HEK293 (cell line): ENCODE measurements around the gene IL9.

Experiments used
- CTCF ChIA-PET: fragments of 350-600 bp; formaldehyde crosslinking; extraction: SDS; loops from one replicate; lab custom pipeline; 2021; ENCODE audit warnings: antibody characterized with exemption; lab: Yijun Ruan, JAX
- POLR2A ChIA-PET: fragments of 300-600 bp; formaldehyde crosslinking; extraction: SDS; loops from one replicate; lab custom pipeline; 2020; ENCODE audit warnings: antibody characterized with exemption, inconsistent platforms; lab: Yijun Ruan, JAX
- H3K27ac ChIP-seq: fragments of 200-500 bp; sonication (Bioruptor generic); 2 replicates; pipeline ENCODE4 v1.5.1; 2014; ENCODE audit warnings: low read depth, low read length, control low read depth, inconsistent platforms; ENCODE audit errors: extremely low read depth
- H3K36me3 ChIP-seq, 2 experiments: fragments of 200-500 bp in 1 of 2; sonication (Bioruptor generic) in 1 of 2; 1 replicate in 1 of 2; 2 replicates in 1 of 2; pipeline ENCODE4 v1.5.1; 2014 to 2017; ENCODE audit warnings: inconsistent platforms in 2 of 2, low read length in 2 of 2; ENCODE audit not compliant: control insufficient read depth in 2 of 2, insufficient read depth in 1 of 2
- H3K4me1 ChIP-seq: fragments of 200-500 bp; sonication (Bioruptor generic); 2 replicates; pipeline ENCODE4 v1.5.1; 2014; ENCODE audit warnings: mild to moderate bottlenecking, low read length, inconsistent platforms; ENCODE audit not compliant: control insufficient read depth, insufficient read depth
- H3K4me3 ChIP-seq: 2 replicates; pipeline ENCODE4 v1.5.1; 2011; ENCODE audit warnings: low read depth, mild to moderate bottlenecking, control low read depth, low read length, moderate library complexity
- H3K9me3 ChIP-seq: fragments of 200-500 bp; sonication (Bioruptor generic); 2 replicates; pipeline ENCODE4 v1.5.1; 2014; ENCODE audit warnings: low read depth, low read length, inconsistent platforms; ENCODE audit not compliant: control insufficient read depth, insufficient read depth
- GLI4 ChIP-seq: fragments of 450-650 bp; formaldehyde crosslinking; IDR thresholded peaks from 2 replicates; pipeline ENCODE4 v1.5.1; 2016; ENCODE audit warnings: missing biosample characterization, missing genetic modification characterization
- HOXA7 ChIP-seq: sonication (generic); formaldehyde crosslinking; IDR thresholded peaks from 2 replicates; pipeline ENCODE4 v1.8.1; 2022; ENCODE audit warnings: missing genetic modification reagents, borderline replicate concordance
- TRIM28 ChIP-seq: IDR thresholded peaks from 2 replicates; pipeline ENCODE4 v1.6.1; 2011; ENCODE audit warnings: low read length, control low read depth, borderline replicate concordance
- YY1 ChIP-seq: fragments of 450-650 bp; formaldehyde crosslinking; IDR thresholded peaks from 2 replicates; pipeline ENCODE4 v1.5.1; 2018; ENCODE audit warnings: missing biosample characterization, missing genetic modification characterization
- ZNF112 ChIP-seq: fragments of 450-650 bp; formaldehyde crosslinking; IDR thresholded peaks from 2 replicates; pipeline ENCODE4 v1.5.0; 2017; ENCODE audit warnings: missing biosample characterization, missing genetic modification characterization
- ZNF16 ChIP-seq: fragments of 450-650 bp; formaldehyde crosslinking; IDR thresholded peaks from 2 replicates; pipeline ENCODE4 v1.5.1; 2016; ENCODE audit warnings: low read depth, missing biosample characterization, missing genetic modification characterization
- ZNF341 ChIP-seq: fragments of 450-650 bp; formaldehyde crosslinking; IDR thresholded peaks from 2 replicates; pipeline ENCODE4; 2016; ENCODE audit warnings: low read depth, missing biosample characterization, missing genetic modification characterization
- ZNF391 ChIP-seq: fragments of 450-650 bp; formaldehyde crosslinking; IDR thresholded peaks from 2 replicates; pipeline ENCODE4 v1.5.1; 2016; ENCODE audit warnings: low read depth, missing biosample characterization, missing genetic modification characterization, borderline replicate concordance
- ZNF416 ChIP-seq: fragments of 450-650 bp; formaldehyde crosslinking; IDR thresholded peaks from 2 replicates; pipeline ENCODE4 v1.5.1; 2016; ENCODE audit warnings: missing biosample characterization, missing genetic modification characterization
- ZNF660 ChIP-seq: fragments of 450-650 bp; IDR thresholded peaks from 2 replicates; pipeline ENCODE4 v1.5.1; 2018; ENCODE audit warnings: missing biosample characterization, mild to moderate bottlenecking, missing genetic modification characterization
- TF ChIP-seq, protein P1 (sequence below): fragments of 450-650 bp; formaldehyde crosslinking; IDR thresholded peaks from 2 replicates; pipeline ENCODE4 v1.5.1; 2016; ENCODE audit warnings: missing biosample characterization, missing genetic modification characterization
- TF ChIP-seq, protein P2 (sequence below): fragments of 450-650 bp; formaldehyde crosslinking; IDR thresholded peaks from 2 replicates; pipeline ENCODE4 v1.5.1; 2016; ENCODE audit warnings: missing biosample characterization, missing genetic modification characterization
- TF ChIP-seq, protein P3 (sequence below): fragments of 450-650 bp; formaldehyde crosslinking; optimal IDR thresholded peaks from 2 replicates; pipeline ENCODE3; 2016; ENCODE audit warnings: missing biosample characterization, mild to moderate bottlenecking, missing genetic modification characterization
- TF ChIP-seq, protein P4 (sequence below): fragments of 450-650 bp; formaldehyde crosslinking; IDR thresholded peaks from 2 replicates; pipeline ENCODE4 v1.5.1; 2016; ENCODE audit warnings: missing biosample characterization, missing genetic modification characterization
- TF ChIP-seq, protein P5 (sequence below): fragments of 450-650 bp; formaldehyde crosslinking; IDR thresholded peaks from 2 replicates; pipeline ENCODE4 v1.5.1; 2017; ENCODE audit warnings: missing biosample characterization, missing genetic modification characterization
- TF ChIP-seq, protein P6 (sequence below): fragments of 450-650 bp; formaldehyde crosslinking; IDR thresholded peaks from 2 replicates; pipeline ENCODE4 v1.5.1; 2016; ENCODE audit warnings: missing biosample characterization, missing genetic modification characterization, borderline replicate concordance

The IL9 gene

DNA sequence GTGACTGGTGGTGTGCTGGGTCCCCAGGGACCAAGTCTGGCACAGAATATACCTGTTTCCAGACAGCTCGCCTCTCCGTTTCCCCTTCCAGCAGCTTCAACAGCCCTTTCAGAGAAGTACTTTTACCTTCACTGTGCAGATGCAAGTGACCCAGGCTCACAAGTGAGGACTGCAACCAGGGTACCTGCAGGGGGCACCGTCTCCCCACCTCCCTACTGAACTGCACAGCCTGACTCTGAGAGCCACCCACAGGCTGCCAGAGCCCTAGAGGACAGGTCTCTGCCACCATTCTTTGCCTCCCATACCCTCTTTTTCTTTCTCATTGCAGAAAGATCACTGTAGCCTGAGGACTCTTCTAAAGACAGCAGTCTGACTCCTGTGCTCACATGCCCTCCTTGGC is 15.4 kb downstream of the IL9 start:
- Histone ChIP-seq H3K36me3 (no peaks in the 10 kb centered on the region), H3K27ac (no peak overlapping the region), H3K4me3 (no peak overlapping the region), H3K4me1 (peaks cover 7% of the 10 kb centered on the region), H3K9me3 (no peaks in the 10 kb centered on the region)
- TF ChIP-seq ZNF416 (tag by site-specific recombination) (no peak), HOXA7 (no peak), TRIM28 (no peak), ZNF112 (tag by site-specific recombination) (no peak), ZNF16 (peak; percentile 52; the same call in 1 of the 2 replicates), YY1 (no peak)
- TF ChIP-seq, protein P1, sequence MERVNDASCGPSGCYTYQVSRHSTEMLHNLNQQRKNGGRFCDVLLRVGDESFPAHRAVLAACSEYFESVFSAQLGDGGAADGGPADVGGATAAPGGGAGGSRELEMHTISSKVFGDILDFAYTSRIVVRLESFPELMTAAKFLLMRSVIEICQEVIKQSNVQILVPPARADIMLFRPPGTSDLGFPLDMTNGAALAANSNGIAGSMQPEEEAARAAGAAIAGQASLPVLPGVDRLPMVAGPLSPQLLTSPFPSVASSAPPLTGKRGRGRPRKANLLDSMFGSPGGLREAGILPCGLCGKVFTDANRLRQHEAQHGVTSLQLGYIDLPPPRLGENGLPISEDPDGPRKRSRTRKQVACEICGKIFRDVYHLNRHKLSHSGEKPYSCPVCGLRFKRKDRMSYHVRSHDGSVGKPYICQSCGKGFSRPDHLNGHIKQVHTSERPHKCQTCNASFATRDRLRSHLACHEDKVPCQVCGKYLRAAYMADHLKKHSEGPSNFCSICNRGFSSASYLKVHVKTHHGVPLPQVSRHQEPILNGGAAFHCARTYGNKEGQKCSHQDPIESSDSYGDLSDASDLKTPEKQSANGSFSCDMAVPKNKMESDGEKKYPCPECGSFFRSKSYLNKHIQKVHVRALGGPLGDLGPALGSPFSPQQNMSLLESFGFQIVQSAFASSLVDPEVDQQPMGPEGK (tag by site-specific recombination), result no peak
- TF ChIP-seq, protein P2, sequence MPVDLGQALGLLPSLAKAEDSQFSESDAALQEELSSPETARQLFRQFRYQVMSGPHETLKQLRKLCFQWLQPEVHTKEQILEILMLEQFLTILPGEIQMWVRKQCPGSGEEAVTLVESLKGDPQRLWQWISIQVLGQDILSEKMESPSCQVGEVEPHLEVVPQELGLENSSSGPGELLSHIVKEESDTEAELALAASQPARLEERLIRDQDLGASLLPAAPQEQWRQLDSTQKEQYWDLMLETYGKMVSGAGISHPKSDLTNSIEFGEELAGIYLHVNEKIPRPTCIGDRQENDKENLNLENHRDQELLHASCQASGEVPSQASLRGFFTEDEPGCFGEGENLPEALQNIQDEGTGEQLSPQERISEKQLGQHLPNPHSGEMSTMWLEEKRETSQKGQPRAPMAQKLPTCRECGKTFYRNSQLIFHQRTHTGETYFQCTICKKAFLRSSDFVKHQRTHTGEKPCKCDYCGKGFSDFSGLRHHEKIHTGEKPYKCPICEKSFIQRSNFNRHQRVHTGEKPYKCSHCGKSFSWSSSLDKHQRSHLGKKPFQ (tag by site-specific recombination), result no peak
- ChIA-PET CTCF (interaction anchor here (0.5 to 2.4 kb wide), 10 partner anchors 10 to 448 kb away, joined by 3 to 10 read pairs (median 5); no protein-coding TSS in a partner anchor), POLR2A (no interaction called here)

DNA sequence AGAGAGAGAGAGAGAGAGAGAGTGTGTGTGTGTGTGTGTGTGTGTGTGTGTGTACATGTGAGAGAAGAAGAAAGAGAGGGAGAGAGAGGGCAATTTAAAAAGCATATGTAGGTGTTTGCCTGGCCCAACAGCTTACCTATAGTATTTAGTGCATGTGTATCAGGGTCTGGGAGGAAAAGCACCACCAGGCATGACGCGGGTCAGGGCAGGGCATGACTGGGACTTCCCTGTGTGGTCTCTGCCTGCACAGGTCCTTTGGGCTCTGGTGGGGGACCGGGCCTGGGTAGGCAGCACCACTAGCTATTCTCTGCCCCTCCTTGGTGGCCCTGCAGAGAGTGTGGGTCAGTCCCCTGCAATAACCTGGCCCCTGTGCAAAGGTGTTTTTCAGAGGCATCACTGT is 16.1 kb downstream of the IL9 start:
- Histone ChIP-seq H3K9me3 (no peaks in the 10 kb centered on the region), H3K27ac (no peak overlapping the region), H3K4me3 (no peak overlapping the region), H3K36me3 (no peaks in the 10 kb centered on the region), H3K4me1 (peaks cover 7% of the 10 kb centered on the region)
- no peak for TF ChIP-seq ZNF341
- TF ChIP-seq ZNF391, result no peak
- CTCF ChIA-PET, result interaction anchor here (0.6 to 1.8 kb wide), 11 partner anchors 9 to 572 kb away, joined by 3 to 8 read pairs (median 4); no protein-coding TSS in a partner anchor
- POLR2A ChIA-PET, result no interaction called here

DNA sequence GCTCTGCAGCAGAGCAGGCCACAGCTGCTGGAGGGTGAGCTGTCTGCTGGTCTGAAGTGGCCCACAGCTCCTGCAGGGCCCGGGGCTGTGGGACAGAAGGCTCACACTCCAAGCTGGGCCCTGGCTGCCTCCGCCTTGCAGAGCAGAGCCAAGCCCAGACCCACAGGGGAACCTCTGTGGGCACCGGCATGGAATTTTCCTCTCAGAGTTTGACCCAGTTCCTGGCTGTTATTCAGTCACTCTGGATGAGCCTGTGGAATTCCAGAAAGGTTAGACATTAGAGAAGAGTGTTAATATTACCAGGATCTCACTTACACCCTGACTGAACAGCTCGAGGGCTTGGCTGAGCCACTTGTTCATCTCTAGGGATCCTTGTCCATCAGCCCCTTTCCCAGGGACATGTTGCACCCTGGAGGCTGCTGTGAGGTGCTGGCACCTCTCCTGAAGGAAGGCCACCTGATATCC is 17.5 kb downstream of the IL9 start:
- TF ChIP-seq ZNF112 (tag by site-specific recombination) (no peak), GLI4 (tag by site-specific recombination) (no peak), ZNF660 (no peak)
- TF ChIP-seq, protein P3, sequence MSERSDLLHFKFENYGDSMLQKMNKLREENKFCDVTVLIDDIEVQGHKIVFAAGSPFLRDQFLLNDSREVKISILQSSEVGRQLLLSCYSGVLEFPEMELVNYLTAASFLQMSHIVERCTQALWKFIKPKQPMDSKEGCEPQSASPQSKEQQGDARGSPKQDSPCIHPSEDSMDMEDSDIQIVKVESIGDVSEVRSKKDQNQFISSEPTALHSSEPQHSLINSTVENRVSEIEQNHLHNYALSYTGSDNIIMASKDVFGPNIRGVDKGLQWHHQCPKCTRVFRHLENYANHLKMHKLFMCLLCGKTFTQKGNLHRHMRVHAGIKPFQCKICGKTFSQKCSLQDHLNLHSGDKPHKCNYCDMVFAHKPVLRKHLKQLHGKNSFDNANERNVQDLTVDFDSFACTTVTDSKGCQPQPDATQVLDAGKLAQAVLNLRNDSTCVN (tag by site-specific recombination), result no peak
- TF ChIP-seq, protein P4, sequence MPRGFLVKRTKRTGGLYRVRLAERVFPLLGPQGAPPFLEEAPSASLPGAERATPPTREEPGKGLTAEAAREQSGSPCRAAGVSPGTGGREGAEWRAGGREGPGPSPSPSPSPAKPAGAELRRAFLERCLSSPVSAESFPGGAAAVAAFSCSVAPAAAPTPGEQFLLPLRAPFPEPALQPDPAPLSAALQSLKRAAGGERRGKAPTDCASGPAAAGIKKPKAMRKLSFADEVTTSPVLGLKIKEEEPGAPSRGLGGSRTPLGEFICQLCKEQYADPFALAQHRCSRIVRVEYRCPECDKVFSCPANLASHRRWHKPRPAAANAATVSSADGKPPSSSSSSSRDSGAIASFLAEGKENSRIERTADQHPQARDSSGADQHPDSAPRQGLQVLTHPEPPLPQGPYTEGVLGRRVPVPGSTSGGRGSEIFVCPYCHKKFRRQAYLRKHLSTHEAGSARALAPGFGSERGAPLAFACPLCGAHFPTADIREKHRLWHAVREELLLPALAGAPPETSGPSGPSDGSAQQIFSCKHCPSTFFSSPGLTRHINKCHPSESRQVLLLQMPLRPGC (tag by site-specific recombination), result no peak
- TF ChIP-seq, protein P5, sequence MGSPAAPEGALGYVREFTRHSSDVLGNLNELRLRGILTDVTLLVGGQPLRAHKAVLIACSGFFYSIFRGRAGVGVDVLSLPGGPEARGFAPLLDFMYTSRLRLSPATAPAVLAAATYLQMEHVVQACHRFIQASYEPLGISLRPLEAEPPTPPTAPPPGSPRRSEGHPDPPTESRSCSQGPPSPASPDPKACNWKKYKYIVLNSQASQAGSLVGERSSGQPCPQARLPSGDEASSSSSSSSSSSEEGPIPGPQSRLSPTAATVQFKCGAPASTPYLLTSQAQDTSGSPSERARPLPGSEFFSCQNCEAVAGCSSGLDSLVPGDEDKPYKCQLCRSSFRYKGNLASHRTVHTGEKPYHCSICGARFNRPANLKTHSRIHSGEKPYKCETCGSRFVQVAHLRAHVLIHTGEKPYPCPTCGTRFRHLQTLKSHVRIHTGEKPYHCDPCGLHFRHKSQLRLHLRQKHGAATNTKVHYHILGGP, result no peak
- TF ChIP-seq, protein P6, sequence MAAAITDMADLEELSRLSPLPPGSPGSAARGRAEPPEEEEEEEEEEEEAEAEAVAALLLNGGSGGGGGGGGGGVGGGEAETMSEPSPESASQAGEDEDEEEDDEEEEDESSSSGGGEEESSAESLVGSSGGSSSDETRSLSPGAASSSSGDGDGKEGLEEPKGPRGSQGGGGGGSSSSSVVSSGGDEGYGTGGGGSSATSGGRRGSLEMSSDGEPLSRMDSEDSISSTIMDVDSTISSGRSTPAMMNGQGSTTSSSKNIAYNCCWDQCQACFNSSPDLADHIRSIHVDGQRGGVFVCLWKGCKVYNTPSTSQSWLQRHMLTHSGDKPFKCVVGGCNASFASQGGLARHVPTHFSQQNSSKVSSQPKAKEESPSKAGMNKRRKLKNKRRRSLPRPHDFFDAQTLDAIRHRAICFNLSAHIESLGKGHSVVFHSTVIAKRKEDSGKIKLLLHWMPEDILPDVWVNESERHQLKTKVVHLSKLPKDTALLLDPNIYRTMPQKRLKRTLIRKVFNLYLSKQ (tag by site-specific recombination), result no peak
- TF ChIP-seq, all 188 proteins: peak for 0
- Histone ChIP-seq H3K9me3 (no peaks in the 10 kb centered on the region), H3K27ac (no peak overlapping the region), H3K4me1 (peaks cover 7% of the 10 kb centered on the region), H3K36me3 (no peaks in the 10 kb centered on the region), H3K4me3 (no peak overlapping the region)
- POLR2A ChIA-PET, result no interaction called here
- CTCF ChIA-PET, result interaction anchor here (1.2 to 1.7 kb wide), 2 partner anchors 10 to 421 kb away, joined by 4 to 8 read pairs; no protein-coding TSS in a partner anchor
